Sigmoid colon (tissue), 4 donors: Measurements from ENCODE around the gene LRP1B.

Experiments used
- EP300 ChIP-seq, 4 donors: sonication (generic); formaldehyde crosslinking; IDR thresholded peaks; one replicate each; pipeline ENCODE4 v1.6.1; 2017; ENCODE audit warnings: antibody characterized with exemption in 4 of 4
- POLR2A ChIP-seq, 2 donors: fragments of 450-650 bp; IDR thresholded peaks; one replicate each; pipeline ENCODE4 v1.6.1; 2016; ENCODE audit warnings: antibody characterized with exemption in 2 of 2, mild to moderate bottlenecking in 2 of 2, moderate library complexity in 2 of 2
- POLR2AphosphoS5 ChIP-seq, 4 donors: sonication (generic); formaldehyde crosslinking; IDR thresholded peaks; one replicate each; pipeline ENCODE4 v1.6.1; 2017; ENCODE audit warnings: antibody characterized with exemption in 4 of 4
- TF ChIP-seq, protein P1 (sequence below), 4 experiments: fragments of 450-650 bp in 3 of 4; fragments of 200-600 bp in 1 of 4; IDR thresholded peaks; one replicate each; pipeline ENCODE4 v1.5.1; 2016 to 2019; ENCODE audit warnings: antibody characterized with exemption in 4 of 4, mild to moderate bottlenecking in 3 of 4, moderate library complexity in 2 of 4

DNA sequence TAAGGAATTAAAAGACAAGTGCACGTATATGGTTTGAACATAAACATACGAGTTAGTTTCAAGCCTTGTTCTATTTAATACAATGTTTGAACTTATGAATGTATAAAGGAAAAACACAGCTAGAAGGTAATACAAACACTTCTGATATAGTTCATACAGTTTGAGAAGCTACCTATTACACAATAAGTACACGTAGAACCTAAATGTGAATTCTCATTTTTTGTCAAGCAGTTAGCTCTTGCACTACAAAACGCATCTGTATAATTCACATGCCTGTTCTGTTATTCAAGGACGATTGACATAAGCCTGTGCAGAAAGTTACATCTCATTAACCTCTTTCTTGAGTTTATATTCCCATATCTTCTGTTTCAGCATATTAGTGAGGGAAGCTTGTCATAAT, 2.7 kb downstream of the LRP1B start:
- TF ChIP-seq, protein P1, sequence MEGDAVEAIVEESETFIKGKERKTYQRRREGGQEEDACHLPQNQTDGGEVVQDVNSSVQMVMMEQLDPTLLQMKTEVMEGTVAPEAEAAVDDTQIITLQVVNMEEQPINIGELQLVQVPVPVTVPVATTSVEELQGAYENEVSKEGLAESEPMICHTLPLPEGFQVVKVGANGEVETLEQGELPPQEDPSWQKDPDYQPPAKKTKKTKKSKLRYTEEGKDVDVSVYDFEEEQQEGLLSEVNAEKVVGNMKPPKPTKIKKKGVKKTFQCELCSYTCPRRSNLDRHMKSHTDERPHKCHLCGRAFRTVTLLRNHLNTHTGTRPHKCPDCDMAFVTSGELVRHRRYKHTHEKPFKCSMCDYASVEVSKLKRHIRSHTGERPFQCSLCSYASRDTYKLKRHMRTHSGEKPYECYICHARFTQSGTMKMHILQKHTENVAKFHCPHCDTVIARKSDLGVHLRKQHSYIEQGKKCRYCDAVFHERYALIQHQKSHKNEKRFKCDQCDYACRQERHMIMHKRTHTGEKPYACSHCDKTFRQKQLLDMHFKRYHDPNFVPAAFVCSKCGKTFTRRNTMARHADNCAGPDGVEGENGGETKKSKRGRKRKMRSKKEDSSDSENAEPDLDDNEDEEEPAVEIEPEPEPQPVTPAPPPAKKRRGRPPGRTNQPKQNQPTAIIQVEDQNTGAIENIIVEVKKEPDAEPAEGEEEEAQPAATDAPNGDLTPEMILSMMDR (IDR thresholded peaks at IDR 0.05), result no peak
- TF ChIP-seq POLR2A (IDR thresholded peaks at IDR 0.05), result no peak
- TF ChIP-seq POLR2AphosphoS5 (IDR thresholded peaks at IDR 0.05), result no peak
- TF ChIP-seq EP300 (IDR thresholded peaks at IDR 0.05), result no peak
